Measurements from ENCODE around the gene MYDGF. TPM values are rescaled to one million over a fixed set of nuclear protein-coding genes. Genes with fewer than 3 reads are reported as not detected.

The MYDGF gene
- total and polyA plus RNA-seq, 9 of the 15 experiments (the other 6 are each of a cell fraction or from before 2014, with no cell fraction given), result 4.2 to 141 (median 82.1) TPM

DNA sequence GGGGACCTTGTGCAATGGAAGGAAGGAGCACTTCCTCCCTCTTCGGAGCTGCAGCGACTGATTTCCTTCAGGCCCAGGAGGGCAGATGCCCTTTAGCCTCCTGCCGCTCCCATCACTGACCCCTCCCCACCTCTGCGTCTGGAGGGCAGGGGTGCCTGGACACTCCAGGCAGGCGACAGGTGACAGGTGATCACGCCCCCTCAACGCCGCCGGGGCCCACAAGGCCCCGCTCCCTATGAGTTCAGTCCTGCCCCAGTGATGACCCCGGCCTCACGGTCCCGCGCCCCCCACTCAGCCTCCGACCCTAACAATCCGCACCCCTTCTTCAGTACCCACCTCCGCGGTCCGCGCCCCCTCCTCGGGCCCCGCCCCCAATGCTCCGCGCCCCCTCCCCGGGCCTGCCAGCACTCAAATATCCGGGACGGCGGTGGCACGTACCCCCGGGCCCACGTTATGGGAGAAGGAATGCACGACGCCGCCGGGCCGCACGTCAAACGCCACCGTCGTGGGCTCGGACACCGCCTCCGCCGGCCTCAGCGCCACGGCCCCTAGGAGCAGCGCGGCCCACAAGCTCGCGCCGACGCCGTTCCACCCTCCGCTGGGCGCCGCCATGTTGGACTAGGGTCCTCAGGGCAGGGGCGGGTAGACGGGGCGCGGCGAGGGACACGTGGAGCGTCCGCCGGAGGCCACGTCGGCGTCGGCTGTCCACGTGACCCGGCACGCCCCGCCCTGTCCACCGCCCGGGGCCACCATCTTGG is at the start of gene MYDGF (continued):
- TF ChIP-seq, protein P1, sequence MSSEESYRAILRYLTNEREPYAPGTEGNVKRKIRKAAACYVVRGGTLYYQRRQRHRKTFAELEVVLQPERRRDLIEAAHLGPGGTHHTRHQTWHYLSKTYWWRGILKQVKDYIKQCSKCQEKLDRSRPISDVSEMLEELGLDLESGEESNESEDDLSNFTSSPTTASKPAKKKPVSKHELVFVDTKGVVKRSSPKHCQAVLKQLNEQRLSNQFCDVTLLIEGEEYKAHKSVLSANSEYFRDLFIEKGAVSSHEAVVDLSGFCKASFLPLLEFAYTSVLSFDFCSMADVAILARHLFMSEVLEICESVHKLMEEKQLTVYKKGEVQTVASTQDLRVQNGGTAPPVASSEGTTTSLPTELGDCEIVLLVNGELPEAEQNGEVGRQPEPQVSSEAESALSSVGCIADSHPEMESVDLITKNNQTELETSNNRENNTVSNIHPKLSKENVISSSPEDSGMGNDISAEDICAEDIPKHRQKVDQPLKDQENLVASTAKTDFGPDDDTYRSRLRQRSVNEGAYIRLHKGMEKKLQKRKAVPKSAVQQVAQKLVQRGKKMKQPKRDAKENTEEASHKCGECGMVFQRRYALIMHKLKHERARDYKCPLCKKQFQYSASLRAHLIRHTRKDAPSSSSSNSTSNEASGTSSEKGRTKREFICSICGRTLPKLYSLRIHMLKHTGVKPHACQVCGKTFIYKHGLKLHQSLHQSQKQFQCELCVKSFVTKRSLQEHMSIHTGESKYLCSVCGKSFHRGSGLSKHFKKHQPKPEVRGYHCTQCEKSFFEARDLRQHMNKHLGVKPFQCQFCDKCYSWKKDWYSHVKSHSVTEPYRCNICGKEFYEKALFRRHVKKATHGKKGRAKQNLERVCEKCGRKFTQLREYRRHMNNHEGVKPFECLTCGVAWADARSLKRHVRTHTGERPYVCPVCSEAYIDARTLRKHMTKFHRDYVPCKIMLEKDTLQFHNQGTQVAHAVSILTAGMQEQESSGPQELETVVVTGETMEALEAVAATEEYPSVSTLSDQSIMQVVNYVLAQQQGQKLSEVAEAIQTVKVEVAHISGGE (CRISPR knock-in tag; IDR thresholded peaks at IDR 0.05), result no peak
- TF ChIP-seq, protein P2, sequence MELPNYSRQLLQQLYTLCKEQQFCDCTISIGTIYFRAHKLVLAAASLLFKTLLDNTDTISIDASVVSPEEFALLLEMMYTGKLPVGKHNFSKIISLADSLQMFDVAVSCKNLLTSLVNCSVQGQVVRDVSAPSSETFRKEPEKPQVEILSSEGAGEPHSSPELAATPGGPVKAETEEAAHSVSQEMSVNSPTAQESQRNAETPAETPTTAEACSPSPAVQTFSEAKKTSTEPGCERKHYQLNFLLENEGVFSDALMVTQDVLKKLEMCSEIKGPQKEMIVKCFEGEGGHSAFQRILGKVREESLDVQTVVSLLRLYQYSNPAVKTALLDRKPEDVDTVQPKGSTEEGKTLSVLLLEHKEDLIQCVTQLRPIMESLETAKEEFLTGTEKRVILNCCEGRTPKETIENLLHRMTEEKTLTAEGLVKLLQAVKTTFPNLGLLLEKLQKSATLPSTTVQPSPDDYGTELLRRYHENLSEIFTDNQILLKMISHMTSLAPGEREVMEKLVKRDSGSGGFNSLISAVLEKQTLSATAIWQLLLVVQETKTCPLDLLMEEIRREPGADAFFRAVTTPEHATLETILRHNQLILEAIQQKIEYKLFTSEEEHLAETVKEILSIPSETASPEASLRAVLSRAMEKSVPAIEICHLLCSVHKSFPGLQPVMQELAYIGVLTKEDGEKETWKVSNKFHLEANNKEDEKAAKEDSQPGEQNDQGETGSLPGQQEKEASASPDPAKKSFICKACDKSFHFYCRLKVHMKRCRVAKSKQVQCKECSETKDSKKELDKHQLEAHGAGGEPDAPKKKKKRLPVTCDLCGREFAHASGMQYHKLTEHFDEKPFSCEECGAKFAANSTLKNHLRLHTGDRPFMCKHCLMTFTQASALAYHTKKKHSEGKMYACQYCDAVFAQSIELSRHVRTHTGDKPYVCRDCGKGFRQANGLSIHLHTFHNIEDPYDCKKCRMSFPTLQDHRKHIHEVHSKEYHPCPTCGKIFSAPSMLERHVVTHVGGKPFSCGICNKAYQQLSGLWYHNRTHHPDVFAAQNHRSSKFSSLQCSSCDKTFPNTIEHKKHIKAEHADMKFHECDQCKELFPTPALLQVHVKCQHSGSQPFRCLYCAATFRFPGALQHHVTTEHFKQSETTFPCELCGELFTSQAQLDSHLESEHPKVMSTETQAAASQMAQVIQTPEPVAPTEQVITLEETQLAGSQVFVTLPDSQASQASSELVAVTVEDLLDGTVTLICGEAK (IDR thresholded peaks at IDR 0.05), result no peak
- TF ChIP-seq, protein P2 (CRISPR knock-in tag; IDR thresholded peaks at IDR 0.05), result no peak
- TF ChIP-seq NONO (IDR thresholded peaks at IDR 0.05; ENCODE audit: low read depth in 2 of 2, low read length in 1 of 2) (peak; percentile 70 to 74; a peak in 3 of 4 replicates), CREM (IDR thresholded peaks at IDR 0.05; ENCODE audit: low read depth) (peak; percentile 91), NCOA6 (IDR thresholded peaks at IDR 0.05) (peak; percentile 72), NRF1 (conservative IDR thresholded peaks at IDR 0.05 in 1 of 2, IDR thresholded peaks at IDR 0.05 in 1 of 2) (0 out of 4 replicates have a peak, but pooled peaks have one; percentile 25 to 48), MYC (IDR thresholded peaks at IDR 0.05; ENCODE audit: low read depth, low read length) (peak; percentile 93), MYC (CRISPR knock-in tag; IDR thresholded peaks at IDR 0.05; ENCODE audit: borderline replicate concordance, low read depth) (no peak), ZFP30 (CRISPR knock-in tag; IDR thresholded peaks at IDR 0.05; ENCODE audit: borderline replicate concordance) (no peak), EHMT2 (IDR thresholded peaks at IDR 0.05) (no peak), SREBF2 (CRISPR knock-in tag; IDR thresholded peaks at IDR 0.05) (no peak), MCM2 (IDR thresholded peaks at IDR 0.05; ENCODE audit: low read depth) (no peak), ZNF507 (tag; conservative IDR thresholded peaks at IDR 0.05) (no peak), TCF7 (IDR thresholded peaks at IDR 0.05; ENCODE audit: borderline replicate concordance) (no peak), SUPT5H (IDR thresholded peaks at IDR 0.05) (peak; percentile 80)

All from K562 (cell line).